HFFc6 (cell line): ENCODE data around the gene DEDD2. TPM values are rescaled to one million over a fixed set of nuclear protein-coding genes. Genes with fewer than 3 reads are reported as not detected.

Source experiments
- DNase-seq: peaks from one replicate; pipeline ENCODE4 v3.0.0-alpha.2; 2018
- H3K27ac Mint-ChIP-seq: 2 replicates; pipeline ENCODE4 v1.8.0; 2020; ENCODE audit warnings: mild to moderate bottlenecking, mixed read lengths
- H3K27me3 Mint-ChIP-seq: 2 replicates; pipeline ENCODE4 v1.8.0; 2021; ENCODE audit warnings: mild to moderate bottlenecking, moderate library complexity, mixed read lengths; ENCODE audit not compliant: insufficient read depth
- H3K36me3 Mint-ChIP-seq: 2 replicates; pipeline ENCODE4 v1.8.0; 2021; ENCODE audit warnings: low read depth, mixed read lengths
- H3K4me1 Mint-ChIP-seq: 2 replicates; pipeline ENCODE4 v1.8.0; 2020; ENCODE audit warnings: low read depth, mixed read lengths
- H3K4me3 Mint-ChIP-seq: 2 replicates; pipeline ENCODE4 v1.8.0; 2020; ENCODE audit warnings: mild to moderate bottlenecking, moderate library complexity, mixed read lengths
- H3K9me3 Mint-ChIP-seq: 2 replicates; pipeline ENCODE4 v1.8.0; 2020; ENCODE audit warnings: mild to moderate bottlenecking, mixed read lengths
- CTCF ChIP-seq: fragments of 200-600 bp; sonication (generic); IDR thresholded peaks from 2 replicates; pipeline ENCODE4 v1.5.0; 2021; ENCODE audit warnings: antibody characterized with exemption, mild to moderate bottlenecking
- total RNA-seq, 6 experiments: library from RNA; stranded (reverse); fragmentation: NEBNext Ultra II Directional; extraction: Animal tissue kit (Norgen Biotek cat#: 25700); gene quantifications; 2 replicates in 1 of 6; 3 replicates in 5 of 6; pipeline ENCODE4 v1.2.3, GENCODE V29; 2021

The DEDD2 gene
- total RNA-seq, 6 experiments from 2014 or later = 19.2 to 24.9 (median 20.2) TPM

- TF ChIP-seq CTCF = no peak
- no peak for DNase-seq
- peaks cover 53% of the 10 kb centered on the region for H3K27me3 Mint-ChIP-seq
- no peak overlapping the region for H3K27ac Mint-ChIP-seq
- H3K36me3 Mint-ChIP-seq = no peaks in the 10 kb centered on the region
- no peaks in the 10 kb centered on the region for H3K9me3 Mint-ChIP-seq
- H3K4me3 Mint-ChIP-seq = no peak overlapping the region
- no peaks in the 10 kb centered on the region for H3K4me1 Mint-ChIP-seq
These were observed 65.4 kb downstream of the DEDD2 start for GRCh38 chr19:42151782-42152684.

GRCh38 chr19:42150911-42151361, 66.5 kb downstream of the DEDD2 start:
- Mint-ChIP-seq H3K27ac (no peak overlapping the region), H3K36me3 (no peaks in the 10 kb centered on the region), H3K4me1 (no peaks in the 10 kb centered on the region), H3K4me3 (no peak overlapping the region), H3K27me3 (peaks cover 60% of the 10 kb centered on the region), H3K9me3 (no peaks in the 10 kb centered on the region)
- DNase-seq = no peak
- TF ChIP-seq CTCF = no peak

DNA sequence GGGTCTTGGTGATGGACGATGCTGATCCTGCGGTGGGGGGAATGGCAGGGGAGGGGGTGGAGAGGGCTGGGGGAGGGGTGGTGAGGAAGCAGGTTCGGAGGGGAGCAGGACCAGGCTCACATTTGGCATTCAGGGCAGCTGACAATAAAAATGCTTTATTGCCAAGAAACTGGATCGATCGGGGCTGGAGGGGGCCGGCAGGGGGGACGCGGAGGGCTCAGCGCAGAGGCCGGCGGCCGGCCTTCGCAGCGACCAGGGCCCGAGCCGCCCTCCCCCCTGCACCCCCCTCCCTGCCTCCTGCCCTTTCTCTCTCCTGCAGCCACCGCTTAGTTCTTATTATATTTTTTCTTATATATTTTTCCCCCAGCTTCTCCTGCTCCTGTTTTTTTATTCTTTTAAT, 67.1 kb downstream of the DEDD2 start:
- Mint-ChIP-seq H3K27me3 (peaks cover 54% of the 10 kb centered on the region), H3K36me3 (no peaks in the 10 kb centered on the region), H3K4me1 (no peaks in the 10 kb centered on the region), H3K9me3 (no peaks in the 10 kb centered on the region), H3K27ac (no peak overlapping the region), H3K4me3 (no peak overlapping the region)
- DNase-seq = no peak
- TF ChIP-seq CTCF = no peak

DNA sequence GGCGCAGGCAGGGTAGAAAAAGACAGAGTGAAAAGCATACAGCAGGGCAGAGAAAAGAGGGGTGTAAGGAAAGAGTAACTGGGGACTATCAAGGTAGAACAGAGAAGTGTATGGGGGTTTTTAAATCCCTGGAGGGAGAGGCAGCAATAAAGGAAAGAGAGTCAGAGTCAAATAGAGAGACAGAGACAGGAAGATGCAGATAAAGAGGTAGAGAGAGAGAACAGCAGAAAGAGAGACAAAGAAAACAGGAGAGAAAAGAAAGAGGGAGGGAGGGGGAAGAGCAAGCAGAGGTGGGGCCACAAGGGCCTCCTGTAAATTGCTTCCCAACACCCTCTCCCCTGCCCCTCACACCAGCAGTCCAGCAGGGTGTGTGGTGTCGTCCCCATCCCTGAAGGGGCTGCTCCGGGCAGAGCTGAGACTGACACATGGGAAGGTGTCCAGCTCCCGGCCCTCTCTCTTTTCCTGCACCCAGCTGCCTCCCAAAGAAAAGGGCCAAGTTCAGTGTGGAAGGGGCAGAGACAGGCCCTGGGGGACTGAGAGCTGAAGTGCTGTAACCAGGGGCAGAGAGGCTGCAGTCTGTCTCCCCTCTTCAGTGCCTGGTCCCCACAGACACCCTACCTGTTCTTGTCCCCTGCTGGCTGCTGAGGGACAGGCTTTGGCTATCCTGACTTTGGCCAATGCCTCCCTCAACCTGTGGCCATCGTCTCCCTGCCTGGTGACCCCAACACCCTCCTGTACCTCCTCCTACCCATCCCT, 67.9 kb downstream of the DEDD2 start:
- Mint-ChIP-seq H3K27me3 (peaks cover 48% of the 10 kb centered on the region), H3K4me1 (no peaks in the 10 kb centered on the region), H3K27ac (no peak overlapping the region), H3K4me3 (no peak overlapping the region), H3K9me3 (no peaks in the 10 kb centered on the region), H3K36me3 (no peaks in the 10 kb centered on the region)
- no peak for DNase-seq
- TF ChIP-seq CTCF = no peak

Other genes starting within 250 kb of the DEDD2 start
- under 1 TPM in 4 of 6 experiments, not detected in 2; 0.10 to 0.66 (median 0.33) TPM for gene ATP1A3, start 223.4 kb downstream of the DEDD2 start, total RNA-seq
- gene GRIK5, start 147.5 kb downstream of the DEDD2 start, total RNA-seq = under 1 TPM in 5 of 6 experiments, not detected in 1; 0.07 to 0.19 (median 0.13) TPM
- gene ZNF574, start 141.5 kb downstream of the DEDD2 start, total RNA-seq = 10 to 100 TPM; 14.0 to 16.5 (median 15.1) TPM
- 10 to 100 TPM in 1 of 6 experiments, 1 to 10 TPM in 5; 6.4 to 11.0 (median 7.8) TPM for gene POU2F2, start 85.2 kb downstream of the DEDD2 start, total RNA-seq
- gene ZNF526, start 2.6 kb upstream of the DEDD2 start, total RNA-seq = 10 to 100 TPM; 14.0 to 18.2 (median 16.1) TPM
- 10 to 100 TPM; 36.3 to 45.5 (median 43.1) TPM for gene GSK3A, start 24.9 kb upstream of the DEDD2 start, total RNA-seq
- gene ERF, start 37.5 kb upstream of the DEDD2 start, total RNA-seq = 10 to 100 TPM; 74.7 to 87.8 (median 78.8) TPM
- gene CIC, start 51.6 kb upstream of the DEDD2 start, total RNA-seq = 10 to 100 TPM; 67.6 to 75.4 (median 73.7) TPM
- gene PRR19, start 84.5 kb upstream of the DEDD2 start, total RNA-seq = 1 to 10 TPM in 1 of 6 experiments, under 1 TPM in 5; 0.67 to 2.0 (median 0.86) TPM
- gene PAFAH1B3, start 84.9 kb upstream of the DEDD2 start, total RNA-seq = 10 to 100 TPM; 32.3 to 43.5 (median 40.7) TPM
- gene TMEM145, start 95.6 kb upstream of the DEDD2 start, total RNA-seq = under 1 TPM; 0.12 to 0.47 (median 0.34) TPM
- 10 to 100 TPM; 17.7 to 23.6 (median 18.8) TPM for gene MEGF8, start 108.0 kb upstream of the DEDD2 start, total RNA-seq
- gene CNFN, start 172.6 kb upstream of the DEDD2 start, total RNA-seq = under 1 TPM; 0.48 to 0.80 (median 0.68) TPM
- gene LIPE, start 209.7 kb upstream of the DEDD2 start, total RNA-seq = 1 to 10 TPM; 4.7 to 9.2 (median 7.1) TPM
- gene CXCL17, start 225.3 kb upstream of the DEDD2 start, total RNA-seq = not detected